Peyer's patch (tissue), 4 donors: ENCODE measurements around the gene CRABP2. TPM values are rescaled to one million over a fixed set of nuclear protein-coding genes. Genes with fewer than 3 reads are reported as not detected.

Experiments
- DNase-seq, 3 donors: peaks; one replicate each; pipeline ENCODE4 v3.0.0-alpha.2; 2017 to 2019
- H3K27ac ChIP-seq, 4 donors: fragments of 200-600 bp; sonication (generic); one replicate each; pipeline ENCODE4 v1.5.1; 2016 to 2019
- H3K27me3 ChIP-seq, 2 donors: fragments of 200-600 bp; sonication (generic); one replicate each; pipeline ENCODE4 v1.5.1; 2019
- H3K36me3 ChIP-seq, 3 donors: fragments of 200-600 bp; sonication (generic); one replicate each; pipeline ENCODE4 v1.5.1; 2016 to 2019
- H3K4me1 ChIP-seq, 4 donors: fragments of 200-600 bp; sonication (generic); one replicate each; pipeline ENCODE4 v1.5.1; 2016 to 2019
- H3K4me3 ChIP-seq, 4 donors: fragments of 200-600 bp; sonication (generic); 1 replicate in 3 of 4; 2 replicates in 1 of 4; pipeline ENCODE4 v1.5.1; 2016 to 2019; ENCODE audit warnings: mild to moderate bottlenecking in 1 of 4
- H3K9me3 ChIP-seq, 4 donors: fragments of 200-600 bp; sonication (generic); one replicate each; pipeline ENCODE4 v1.5.1; 2016 to 2019; ENCODE audit warnings: mild to moderate bottlenecking in 1 of 4
- CTCF ChIP-seq, 6 experiments: fragments of 450-650 bp in 4 of 6; fragments of 200-600 bp in 2 of 6; sonication (generic) in 1 of 6; IDR thresholded peaks; one replicate each; pipeline ENCODE4 v1.5.1; 2017 to 2019; ENCODE audit warnings: antibody characterized with exemption in 6 of 6, mild to moderate bottlenecking in 3 of 6, moderate library complexity in 1 of 6
- POLR2A ChIP-seq, 2 donors: fragments of 450-650 bp; IDR thresholded peaks; one replicate each; pipeline ENCODE4 v1.5.1; 2017; ENCODE audit warnings: antibody characterized with exemption in 2 of 2, mild to moderate bottlenecking in 2 of 2, moderate library complexity in 2 of 2
- total RNA-seq, 4 donors: library from RNA; depleted of rRNA; stranded (reverse); fragments of >200 nt; gene quantifications; one replicate each; pipeline ENCODE4 v1.1.0, GENCODE V29; 2016

Gene CRABP2
- total RNA-seq, 4 donors from 2014 or later: 3.6 to 5.0 TPM; not detected in 2

DNA sequence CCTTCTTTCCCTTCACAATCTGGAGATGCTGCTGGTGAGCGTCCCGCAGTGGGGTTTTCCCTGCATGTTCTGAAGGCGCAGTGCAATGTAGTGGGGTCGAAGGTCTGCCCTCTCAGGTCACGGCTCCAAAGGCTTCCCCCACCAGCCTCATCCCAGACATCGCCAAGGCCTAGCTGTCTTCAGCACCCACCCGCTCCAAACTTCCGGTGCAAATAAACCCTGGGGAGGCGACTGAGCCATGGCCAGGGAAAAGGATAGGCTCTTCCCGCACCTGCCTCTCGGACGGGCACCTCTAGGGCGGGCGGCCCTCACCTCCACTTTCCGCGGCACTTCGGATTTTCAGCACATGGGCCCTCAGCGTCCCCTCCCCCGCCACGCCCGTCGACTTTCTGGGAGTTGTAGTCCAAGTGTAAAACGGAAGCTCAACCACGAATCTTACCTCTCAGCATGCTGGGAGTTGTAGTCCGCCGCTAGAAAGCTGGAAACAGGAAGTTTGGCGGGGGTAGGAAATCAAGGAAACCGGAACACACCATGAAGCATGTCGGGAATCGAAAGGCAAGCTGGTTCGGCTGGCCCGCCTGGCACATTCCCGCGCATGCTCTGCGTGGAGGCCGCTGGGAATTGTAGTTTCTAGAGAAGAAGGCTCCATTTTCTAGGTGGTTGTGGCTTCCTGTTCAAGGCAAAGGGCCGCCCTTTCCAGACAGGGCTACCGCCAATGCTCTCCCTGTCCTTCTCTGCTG lies 35.5 kb upstream of the CRABP2 start, which contains the start of gene MRPL24:
Gene MRPL24, minus strand, starts transcription at position 348 of the 740 bp plus-strand sequence. CDS start 2,384 bp downstream, outside the sequence.
- DNase-seq: peak; percentile 96 to 99 (median 98)
- Histone ChIP-seq H3K9me3 (no peaks in the 10 kb centered on the region), H3K4me1 (peaks cover 0 to 14% (median 3%) of the 10 kb centered on the region in 4 donors), H3K36me3 (peaks cover 0 to 53% (median 0%) of the 10 kb centered on the region in 3 donors), H3K27ac (peak within 1 kb of the TSS; percentile 69 to 87 (median 82)), H3K4me3 (peak within 1 kb of the TSS; percentile 57 to 75 (median 68)), H3K27me3 (no peaks in the 10 kb centered on the region)
- TF ChIP-seq POLR2A (IDR thresholded peaks at IDR 0.05): peak in 1 of 2 donors; percentile 43
- peak in 1 of 6 experiments; percentile 14 for TF ChIP-seq CTCF (IDR thresholded peaks at IDR 0.05)

GRCh38 chr1:156740237-156740740 lies 34.9 kb upstream of the CRABP2 start:
- Histone ChIP-seq H3K27ac (peak overlapping the region; percentile 47 to 83 (median 59)), H3K9me3 (no peaks in the 10 kb centered on the region), H3K4me1 (peaks cover 0 to 9% (median 3%) of the 10 kb centered on the region in 4 donors), H3K36me3 (peaks cover 0 to 57% (median 0%) of the 10 kb centered on the region in 3 donors), H3K4me3 (peak overlapping the region; percentile 57 to 75 (median 68)), H3K27me3 (no peaks in the 10 kb centered on the region)
- DNase-seq: no peak
- TF ChIP-seq POLR2A (IDR thresholded peaks at IDR 0.05): no peak
- no peak for TF ChIP-seq CTCF (IDR thresholded peaks at IDR 0.05)

DNA sequence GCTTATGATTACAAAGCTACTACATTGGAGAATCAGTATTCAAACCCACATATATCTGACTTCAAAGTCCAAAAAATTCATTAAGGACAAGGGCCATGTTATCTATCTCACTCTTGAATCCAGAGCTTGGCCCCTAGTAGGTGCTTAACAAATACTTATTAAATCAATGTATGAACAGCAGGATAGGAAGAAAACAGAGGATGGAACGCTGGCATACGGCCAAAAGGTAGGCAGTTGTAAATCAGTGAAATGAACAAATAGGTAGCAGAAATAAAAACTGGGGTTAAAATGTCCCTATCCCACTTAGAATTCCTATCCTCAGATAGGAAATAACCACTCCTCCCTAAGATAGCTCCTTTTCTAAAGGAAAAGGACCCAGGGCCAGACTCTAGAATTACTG lies 33.5 kb upstream of the CRABP2 start:
- DNase-seq: no peak
- H3K27ac ChIP-seq: no peak overlapping the region
- H3K9me3 ChIP-seq: no peaks in the 10 kb centered on the region
- H3K27me3 ChIP-seq: no peaks in the 10 kb centered on the region
- H3K4me3 ChIP-seq: no peak overlapping the region
- TF ChIP-seq CTCF (IDR thresholded peaks at IDR 0.05) (no peak), POLR2A (IDR thresholded peaks at IDR 0.05) (no peak)
- peaks cover 0 to 51% (median 0%) of the 10 kb centered on the region in 3 donors for H3K36me3 ChIP-seq
- peaks cover 0 to 9% (median 3%) of the 10 kb centered on the region in 4 donors for H3K4me1 ChIP-seq

DNA sequence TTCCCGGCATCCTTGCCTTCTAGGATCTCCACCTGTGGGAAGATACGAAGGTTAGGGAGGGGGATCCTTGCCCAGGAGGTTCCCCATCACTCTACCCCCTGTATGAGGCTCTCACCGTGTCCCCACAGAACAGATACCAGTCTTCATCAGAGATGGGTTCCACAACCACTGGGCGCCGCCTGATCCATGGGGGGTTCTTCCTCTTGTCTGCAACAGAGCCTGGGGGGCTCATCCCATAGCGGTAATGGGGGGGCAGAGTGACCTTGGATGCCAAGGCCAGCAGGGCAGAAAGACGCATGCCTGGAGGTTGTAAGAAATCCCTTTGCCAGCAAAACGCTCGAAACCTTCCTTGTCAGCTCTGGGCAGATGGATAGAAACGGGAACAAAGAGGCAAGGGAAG lies 33.0 kb upstream of the CRABP2 start:
- Histone ChIP-seq H3K27ac (no peak overlapping the region), H3K27me3 (no peaks in the 10 kb centered on the region), H3K4me3 (no peak overlapping the region), H3K9me3 (no peaks in the 10 kb centered on the region), H3K36me3 (peaks cover 0 to 51% (median 0%) of the 10 kb centered on the region in 3 donors), H3K4me1 (peaks cover 0 to 9% (median 3%) of the 10 kb centered on the region in 4 donors)
- no peak for TF ChIP-seq CTCF (IDR thresholded peaks at IDR 0.05)
- no peak for TF ChIP-seq POLR2A (IDR thresholded peaks at IDR 0.05)
- no peak for DNase-seq

DNA sequence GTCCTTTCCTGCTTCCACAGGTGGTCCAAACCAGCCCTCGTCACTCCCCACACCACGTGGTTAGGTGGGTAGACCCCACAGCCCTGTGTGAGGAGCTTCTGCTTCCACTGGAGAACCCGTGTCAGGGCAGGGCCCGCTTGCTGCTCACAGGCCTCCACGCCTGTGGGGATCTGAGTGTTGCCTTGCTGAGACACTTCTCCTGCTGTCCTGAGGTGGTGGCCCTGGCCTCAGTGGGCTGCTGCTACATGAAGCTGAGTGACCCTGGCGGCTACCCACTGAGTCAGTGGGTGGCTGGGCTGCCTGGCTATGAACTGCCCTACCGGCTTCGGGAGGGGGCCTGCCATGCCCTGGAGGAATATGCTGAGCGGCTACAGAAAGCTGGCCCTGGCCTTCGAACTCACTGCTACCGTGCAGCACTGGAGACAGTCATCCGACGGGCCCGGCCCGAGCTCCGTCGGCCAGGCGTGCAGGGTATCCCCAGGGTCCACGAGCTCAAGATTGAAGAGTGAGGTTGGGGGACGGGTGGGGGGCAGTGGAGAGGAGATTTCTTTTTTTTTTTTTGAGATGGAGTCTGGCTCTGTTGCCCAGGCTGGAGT lies 28.7 kb upstream of the CRABP2 start:
- Histone ChIP-seq H3K4me3 (no peak overlapping the region), H3K9me3 (no peaks in the 10 kb centered on the region), H3K4me1 (peaks cover 0 to 5% (median 0%) of the 10 kb centered on the region in 4 donors), H3K36me3 (peaks cover 0 to 44% (median 0%) of the 10 kb centered on the region in 3 donors), H3K27me3 (no peaks in the 10 kb centered on the region), H3K27ac (no peak overlapping the region)
- TF ChIP-seq CTCF (IDR thresholded peaks at IDR 0.05): no peak
- no peak for TF ChIP-seq POLR2A (IDR thresholded peaks at IDR 0.05)
- DNase-seq: no peak
